Loucy (cell line): ENCODE data around the gene KLF7.

Experiments used
- EZH2phosphoT487 ChIP-seq: fragments of 200-600 bp; IDR thresholded peaks from 2 replicates; pipeline ENCODE4 v1.6.1; 2018; ENCODE audit warnings: antibody characterized with exemption, mild to moderate bottlenecking, moderate library complexity, borderline replicate concordance
- TF ChIP-seq, protein P1 (sequence below): fragments of 200-600 bp; sonication (generic); conservative IDR thresholded peaks from 2 replicates; pipeline ENCODE4 v1.5.1; 2014; ENCODE audit warnings: mild to moderate bottlenecking, antibody characterized with exemption, low read length

DNA sequence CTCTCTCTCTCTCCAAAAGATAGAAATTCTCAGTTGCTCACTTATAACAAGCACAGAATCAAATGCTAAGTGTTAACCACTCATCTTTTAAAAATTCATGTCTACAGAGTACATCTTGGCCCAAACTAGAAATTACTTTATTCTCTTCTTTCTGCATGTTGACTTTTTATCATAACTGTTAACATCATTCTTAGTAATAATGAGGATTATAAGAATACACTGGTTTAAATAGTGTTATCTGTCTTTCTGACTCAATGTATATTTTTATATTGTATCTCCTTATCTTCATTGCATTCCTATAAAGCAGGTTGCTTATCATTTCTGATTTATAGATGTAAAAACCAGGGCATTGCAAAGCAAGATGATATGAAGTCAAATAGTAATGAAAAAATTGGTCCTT lies 17.8 kb upstream of the KLF7 start:
- TF ChIP-seq, protein P1, sequence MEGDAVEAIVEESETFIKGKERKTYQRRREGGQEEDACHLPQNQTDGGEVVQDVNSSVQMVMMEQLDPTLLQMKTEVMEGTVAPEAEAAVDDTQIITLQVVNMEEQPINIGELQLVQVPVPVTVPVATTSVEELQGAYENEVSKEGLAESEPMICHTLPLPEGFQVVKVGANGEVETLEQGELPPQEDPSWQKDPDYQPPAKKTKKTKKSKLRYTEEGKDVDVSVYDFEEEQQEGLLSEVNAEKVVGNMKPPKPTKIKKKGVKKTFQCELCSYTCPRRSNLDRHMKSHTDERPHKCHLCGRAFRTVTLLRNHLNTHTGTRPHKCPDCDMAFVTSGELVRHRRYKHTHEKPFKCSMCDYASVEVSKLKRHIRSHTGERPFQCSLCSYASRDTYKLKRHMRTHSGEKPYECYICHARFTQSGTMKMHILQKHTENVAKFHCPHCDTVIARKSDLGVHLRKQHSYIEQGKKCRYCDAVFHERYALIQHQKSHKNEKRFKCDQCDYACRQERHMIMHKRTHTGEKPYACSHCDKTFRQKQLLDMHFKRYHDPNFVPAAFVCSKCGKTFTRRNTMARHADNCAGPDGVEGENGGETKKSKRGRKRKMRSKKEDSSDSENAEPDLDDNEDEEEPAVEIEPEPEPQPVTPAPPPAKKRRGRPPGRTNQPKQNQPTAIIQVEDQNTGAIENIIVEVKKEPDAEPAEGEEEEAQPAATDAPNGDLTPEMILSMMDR: no peak
- no peak for TF ChIP-seq EZH2phosphoT487
